ENCODE data around the gene OR7A10. TPM values are rescaled to one million over a fixed set of nuclear protein-coding genes. Genes with fewer than 3 reads are reported as not detected.

OR7A10 gene
- not detected in 2 replicates for total RNA-seq

DNA sequence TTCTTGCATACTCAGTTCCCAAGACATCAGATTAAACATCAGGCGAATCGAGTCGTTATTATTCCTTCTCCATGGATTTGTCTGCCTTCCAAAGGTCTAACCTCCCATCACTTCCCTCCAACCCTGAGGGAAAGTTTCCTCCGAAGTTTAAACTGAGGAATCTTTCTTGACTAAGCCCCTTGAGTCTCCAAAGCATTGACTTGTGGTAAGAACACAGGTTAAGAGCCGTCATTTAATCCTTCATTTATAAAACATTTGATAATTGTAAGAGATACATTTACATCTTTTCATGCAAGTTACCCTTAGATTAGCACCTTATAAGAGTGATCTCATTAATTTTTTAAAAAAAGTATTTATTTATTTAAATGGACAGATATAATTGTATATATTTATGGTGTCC is at the start of gene OR7A10:
OR7A10 (minus strand) TSS at position 101 of the 400 bp plus-strand sequence. CDS start 7,045 bp downstream, outside the sequence.
- no peak for DNase-seq (ENCODE audit: extremely low read depth, low read depth, low spot score)

DNA sequence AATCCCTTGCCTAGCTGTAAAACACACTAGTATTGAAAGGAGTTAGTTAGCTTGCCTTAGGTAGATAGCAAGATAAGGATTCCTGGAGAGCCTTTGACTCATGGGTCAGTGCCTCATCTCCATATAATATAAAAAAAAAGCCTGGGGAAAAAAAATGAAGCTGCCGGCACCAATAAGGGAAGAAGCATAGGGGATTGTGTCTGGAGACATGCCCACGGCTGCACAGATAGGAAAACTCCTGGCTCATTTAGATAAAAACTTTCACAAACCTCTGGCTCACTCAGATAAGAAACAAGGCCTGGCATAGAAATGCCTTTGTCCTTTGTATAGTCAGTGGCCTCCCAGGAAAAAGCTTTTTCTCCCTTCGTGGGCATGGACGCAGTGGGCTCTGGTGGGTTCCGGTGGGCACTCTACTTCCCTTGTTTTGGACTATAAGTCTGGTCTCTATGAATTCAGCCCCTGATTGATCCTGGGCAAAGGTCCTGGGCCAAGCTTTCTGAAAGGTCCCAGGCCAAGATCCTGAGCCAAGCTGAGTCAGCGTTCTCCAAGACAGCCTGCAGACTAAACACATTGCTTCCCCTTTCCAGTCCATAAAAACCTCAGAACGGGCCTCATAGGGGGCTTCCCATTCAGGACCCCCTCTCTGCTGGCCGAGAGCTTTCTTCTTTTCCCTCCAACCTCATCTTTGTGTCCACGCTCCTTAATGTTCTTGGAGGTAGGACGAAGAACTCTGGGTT is 42.1 kb upstream of the OR7A10 start:
- no peak for DNase-seq (ENCODE audit: extremely low read depth, low read depth, low spot score)

DNA sequence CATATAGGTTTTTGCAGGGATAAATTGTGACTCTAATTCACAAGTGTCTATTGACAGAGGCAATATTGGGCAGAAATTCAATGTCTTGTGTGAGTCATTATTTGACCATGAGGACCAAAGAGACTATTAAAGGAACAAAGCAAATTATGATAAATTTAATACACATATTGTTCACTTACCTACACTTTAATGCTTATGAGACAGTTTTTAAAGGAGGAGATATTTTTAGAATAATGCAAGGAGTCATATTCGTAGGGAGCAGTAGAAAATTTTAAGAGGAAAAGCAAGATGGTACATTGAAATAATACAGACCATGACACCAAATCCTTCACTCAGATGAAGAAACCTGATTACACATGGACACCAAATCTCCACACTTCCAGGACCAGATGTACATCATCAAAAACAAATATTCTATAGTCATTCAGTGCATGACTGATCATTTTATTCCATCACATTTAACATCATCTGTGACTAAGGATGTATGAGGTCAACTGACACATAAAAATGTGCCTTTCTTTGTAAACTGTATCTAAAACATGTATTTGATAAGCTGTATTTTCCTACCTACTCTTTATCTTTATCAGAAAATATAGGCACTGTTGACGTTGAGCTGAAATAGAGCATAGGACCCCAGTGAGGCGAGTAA is 41.4 kb upstream of the OR7A10 start:
- no peak for DNase-seq (ENCODE audit: extremely low read depth, low read depth, low spot score)

DNA sequence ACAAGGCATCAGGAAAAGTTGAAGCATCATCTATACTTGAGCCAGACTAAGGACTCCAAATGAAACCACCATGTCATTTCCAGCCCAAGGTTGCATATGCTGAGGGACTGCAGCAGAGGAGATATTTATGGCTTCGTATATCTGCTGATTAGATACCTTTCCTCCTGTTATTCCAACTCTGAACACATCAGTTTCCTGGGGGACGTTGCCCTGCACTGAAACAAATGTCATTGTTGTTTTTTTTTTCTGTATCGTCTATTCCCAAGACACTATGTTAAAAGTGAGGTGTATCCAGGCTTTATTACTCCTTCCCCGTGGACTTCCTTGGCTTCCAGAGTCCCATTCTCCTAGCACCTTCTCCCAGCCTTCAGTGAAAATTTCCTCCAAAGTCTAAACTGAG is 37.3 kb upstream of the OR7A10 start, which contains the start of gene OR7A17:
OR7A17 (minus strand) TSS at position 101 of the 400 bp plus-strand sequence. CDS start 4,777 bp downstream, outside the sequence.
- no peak for DNase-seq (ENCODE audit: extremely low read depth, low read depth, low spot score)

DNA sequence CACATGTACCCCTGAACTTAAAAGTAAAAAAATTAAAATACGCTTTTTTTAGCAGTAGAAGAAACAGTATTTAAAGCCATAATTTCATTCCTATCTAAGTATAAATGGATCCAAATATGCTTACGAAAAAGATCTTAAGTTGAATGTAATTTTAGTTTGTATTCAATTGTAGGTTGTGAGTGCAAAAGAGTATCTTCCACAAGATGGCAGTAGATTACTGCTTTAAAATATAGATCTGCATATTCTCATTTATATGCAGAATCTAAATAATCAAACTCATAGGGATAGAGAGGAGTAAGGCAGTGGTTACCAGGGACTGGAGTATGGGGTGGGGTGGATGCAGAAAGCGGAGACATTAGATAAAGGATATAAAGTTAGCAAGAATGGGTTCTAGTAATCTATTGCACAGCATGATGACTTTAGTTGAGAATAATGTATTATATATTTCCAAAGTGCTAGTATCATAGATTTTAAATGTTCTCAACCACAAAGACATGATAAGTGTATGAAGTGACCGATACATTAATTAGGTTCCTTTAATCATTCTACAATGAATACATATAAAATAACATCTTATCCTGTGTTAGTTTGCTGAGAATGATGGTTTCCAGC is 23.0 kb upstream of the OR7A10 start:
- no peak for DNase-seq (ENCODE audit: extremely low read depth, low read depth, low spot score)

DNA sequence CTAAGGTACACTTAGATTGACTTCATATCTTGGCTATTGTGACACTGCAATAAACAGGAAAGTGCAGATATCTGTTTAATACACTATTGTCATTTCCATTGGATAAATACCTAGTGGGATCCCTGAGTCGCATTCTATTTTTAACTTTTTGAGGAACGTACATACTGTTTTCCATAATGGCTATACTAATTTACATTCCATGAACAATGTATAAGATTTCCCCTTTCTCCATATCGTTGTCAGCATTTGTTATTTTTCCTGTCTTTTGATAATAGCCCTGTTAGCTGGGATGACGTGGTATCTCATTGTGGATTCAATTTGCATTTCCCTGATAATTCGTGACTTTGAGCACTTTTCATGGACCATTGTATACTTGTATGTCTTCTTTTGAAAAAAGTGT is 19.8 kb upstream of the OR7A10 start:
- DNase-seq (ENCODE audit: extremely low read depth, low read depth, low spot score), result no peak

DNA sequence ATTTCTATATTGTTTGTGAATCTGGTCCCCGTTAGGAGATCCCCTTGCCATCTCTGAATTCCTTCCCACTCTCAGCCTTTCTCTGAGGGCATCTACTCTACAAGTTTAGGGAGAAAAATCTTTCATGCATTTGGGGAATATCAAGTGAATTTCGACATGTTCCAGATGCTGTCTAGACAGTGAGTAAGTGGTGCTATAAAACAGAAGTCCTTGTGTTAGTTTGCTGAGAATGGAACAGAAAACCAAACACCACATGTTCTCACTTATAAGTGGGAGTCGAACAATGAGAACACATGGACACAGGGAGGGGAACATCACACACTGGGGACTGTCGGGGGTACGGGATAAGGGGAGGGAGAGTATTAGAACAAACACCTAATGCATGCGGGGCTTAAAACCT is 5.1 kb downstream of the OR7A10 start:
- no peak for DNase-seq (ENCODE audit: extremely low read depth, low read depth, low spot score)

DNA sequence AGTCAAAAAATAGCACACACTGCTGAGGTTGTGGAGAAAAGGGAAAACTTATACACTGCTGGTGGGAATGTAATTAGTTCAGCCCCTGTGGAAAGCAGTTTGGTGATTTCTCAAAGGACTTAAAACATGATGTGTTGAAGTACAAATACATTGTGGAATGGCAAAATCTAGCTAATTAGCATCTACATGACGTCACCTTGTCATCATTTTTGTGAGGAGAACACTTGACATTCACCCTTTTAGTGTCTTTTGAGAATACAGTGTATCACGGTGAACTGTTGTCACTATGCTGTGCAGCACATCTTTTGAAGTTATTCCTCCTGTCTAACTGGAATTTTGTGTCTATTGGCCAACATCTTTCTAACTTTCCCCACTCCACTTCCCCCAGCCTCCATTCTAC is 5.6 kb downstream of the OR7A10 start:
- no peak for DNase-seq (ENCODE audit: extremely low read depth, low read depth, low spot score)

DNA sequence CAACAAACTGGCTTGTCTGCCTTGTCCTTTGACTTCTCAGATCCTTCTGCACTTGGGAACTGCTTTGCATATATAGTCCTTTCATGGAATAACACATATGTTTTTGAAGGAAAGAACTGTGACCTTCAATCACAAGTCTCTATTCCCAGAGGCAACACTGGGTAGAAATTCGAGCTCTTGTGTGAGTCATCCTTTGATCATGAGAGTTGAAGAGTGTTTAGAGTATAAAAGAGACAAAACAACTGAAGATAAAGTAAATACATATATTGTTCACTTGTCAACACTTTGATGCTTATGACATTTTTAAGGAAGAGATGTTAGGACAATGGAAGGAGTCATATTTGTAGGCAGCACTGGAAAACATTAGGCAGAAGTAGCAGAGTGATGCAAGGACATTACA is 8.5 kb downstream of the OR7A10 start:
- no peak for DNase-seq (ENCODE audit: extremely low read depth, low read depth, low spot score)

DNA sequence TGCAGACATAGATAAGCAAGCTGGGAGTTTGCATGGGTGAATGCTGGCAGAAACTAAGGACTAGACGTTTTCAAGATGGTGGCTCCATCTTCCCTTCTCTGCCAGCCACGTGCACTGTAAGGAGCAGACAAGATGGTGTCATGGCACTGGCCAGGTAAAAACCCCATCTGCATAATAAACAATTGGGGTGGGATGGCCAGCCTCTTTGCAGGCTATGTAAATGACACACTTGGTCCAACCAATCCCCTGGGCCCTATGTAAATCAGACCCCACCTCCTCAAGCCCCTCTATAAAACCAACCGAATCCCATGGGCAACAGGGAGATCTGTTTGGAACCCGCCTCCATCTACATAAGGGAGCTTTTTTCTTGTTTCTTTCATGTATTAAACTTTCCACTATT is 11.3 kb downstream of the OR7A10 start:
- no peak for DNase-seq (ENCODE audit: extremely low read depth, low read depth, low spot score)

DNA sequence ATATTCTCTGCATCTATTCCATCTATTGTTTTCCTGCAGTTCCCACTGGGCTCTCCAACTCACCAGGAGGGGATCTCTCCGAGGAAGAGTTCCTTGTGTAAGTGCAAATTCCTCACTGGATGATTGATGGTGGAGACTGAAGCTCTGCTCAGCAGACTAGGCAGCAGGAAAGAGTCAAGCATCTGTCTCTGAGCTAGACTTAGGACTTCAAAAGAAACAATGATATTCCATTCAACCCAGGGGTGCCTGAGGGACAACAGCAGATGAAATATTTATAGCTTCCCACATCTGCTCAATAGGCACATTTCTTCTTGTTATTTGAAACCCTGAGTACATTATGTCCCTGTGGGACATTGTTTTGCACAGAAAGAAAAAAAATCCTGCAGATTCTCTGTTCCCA is 13.7 kb downstream of the OR7A10 start, which contains the start of the genes OR7A5 and OR7C1:
OR7A5 (minus strand) TSS at position 175 of the 400 bp plus-strand sequence. CDS start 6,944 bp downstream, outside the sequence.
OR7C1 (minus strand) TSS at position 175 of the 400 bp plus-strand sequence. CDS start 35,049 bp downstream, outside the sequence.
- DNase-seq (ENCODE audit: extremely low read depth, low read depth, low spot score), result no peak

DNA sequence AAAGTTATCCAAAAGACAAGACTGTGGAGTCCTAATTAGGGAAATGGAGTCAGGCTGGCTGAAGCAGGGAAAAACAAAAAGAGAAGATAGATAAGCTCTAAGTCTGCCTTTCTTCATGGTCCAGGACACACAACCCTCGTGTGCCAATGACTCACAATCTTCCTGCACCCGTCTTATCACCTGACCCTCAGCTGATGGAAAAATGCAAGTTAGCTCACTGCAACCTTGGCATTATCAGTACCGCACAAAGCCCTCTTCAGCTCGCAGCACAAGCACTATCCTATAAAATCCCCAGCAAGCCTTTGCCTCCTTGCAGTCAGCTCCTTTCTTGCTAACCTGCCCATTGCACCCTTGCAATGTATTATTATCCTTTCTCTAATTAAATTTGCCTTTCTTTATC is 18.0 kb downstream of the OR7A10 start:
- DNase-seq (ENCODE audit: extremely low read depth, low read depth, low spot score), result no peak

DNA sequence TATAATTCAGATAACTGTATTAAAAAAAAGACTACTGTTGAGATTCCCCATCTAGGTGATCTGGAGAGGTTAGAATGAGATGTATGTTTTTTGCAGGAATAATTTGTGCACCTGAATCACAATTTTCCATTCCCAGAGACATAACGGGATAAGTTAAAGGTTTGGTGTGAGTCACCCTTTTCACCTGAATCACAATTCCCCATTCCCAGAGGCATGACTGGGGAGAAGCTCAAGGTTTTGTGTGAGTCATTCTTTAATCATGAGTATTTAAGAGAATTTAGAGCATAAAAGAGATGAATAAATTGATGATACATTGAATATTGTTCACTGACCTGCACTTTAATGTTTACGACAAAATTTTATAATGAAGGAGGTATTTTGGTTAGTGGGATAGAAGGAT is 22.7 kb downstream of the OR7A10 start:
- DNase-seq (ENCODE audit: extremely low read depth, low read depth, low spot score), result no peak

DNA sequence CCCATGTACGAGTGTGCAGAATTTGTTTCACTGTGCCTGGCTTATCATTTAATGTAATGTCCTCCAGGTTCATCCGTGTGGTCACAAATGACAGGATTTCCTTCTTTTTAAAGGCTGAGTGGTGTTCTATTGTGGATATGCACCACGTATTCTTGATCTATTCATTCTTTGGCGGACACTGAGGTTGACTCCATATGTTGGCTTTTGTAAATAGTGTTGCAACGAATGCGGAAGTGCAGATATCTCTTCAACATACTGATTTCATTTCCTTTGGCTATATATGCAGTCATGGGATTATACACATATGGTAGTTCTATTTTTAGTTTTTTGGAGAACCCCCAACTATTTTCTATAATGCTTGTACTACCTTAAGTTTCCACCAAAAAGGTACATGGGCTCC is 26.8 kb downstream of the OR7A10 start:
- DNase-seq (ENCODE audit: extremely low read depth, low read depth, low spot score), result no peak

DNA sequence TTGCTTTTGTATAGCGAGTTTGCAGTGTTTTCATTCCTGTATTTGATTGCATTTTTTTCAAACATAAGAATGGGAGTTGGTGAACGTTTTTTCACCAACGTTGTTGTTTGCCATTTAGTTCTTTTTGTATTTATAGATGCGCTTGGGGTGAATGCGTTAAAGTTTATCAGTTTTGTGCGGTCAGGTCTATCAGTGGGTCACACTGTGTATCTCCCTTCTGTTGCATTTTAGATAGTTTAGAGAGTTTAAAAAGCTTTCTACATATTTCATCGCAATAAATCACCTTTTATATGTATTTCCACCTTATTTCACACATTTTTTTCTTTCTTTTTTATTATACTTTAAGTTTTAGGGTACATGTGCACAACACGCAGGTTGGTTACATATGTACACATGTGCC is 30.1 kb downstream of the OR7A10 start:
- DNase-seq (ENCODE audit: extremely low read depth, low read depth, low spot score), result no peak

DNA sequence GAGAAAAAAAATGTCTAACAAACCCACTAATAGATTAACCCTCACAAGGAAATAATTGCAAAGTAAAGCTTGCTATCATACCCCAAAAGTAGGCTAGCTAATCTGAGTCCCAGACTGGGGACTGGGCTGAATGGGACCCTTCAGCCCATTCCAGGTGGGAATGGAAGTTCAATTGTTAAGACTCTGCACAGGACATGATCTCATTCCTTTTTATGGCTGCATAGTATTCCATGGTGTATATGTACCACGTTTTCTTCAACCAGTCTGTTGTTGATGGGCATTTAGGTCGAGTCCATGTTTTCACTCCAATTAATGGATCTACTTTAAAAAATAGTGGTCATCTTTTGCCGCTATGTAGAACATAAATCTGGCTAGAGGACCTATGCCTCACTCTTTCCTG is 31.7 kb downstream of the OR7A10 start:
- no peak for DNase-seq (ENCODE audit: extremely low read depth, low read depth, low spot score)

DNA sequence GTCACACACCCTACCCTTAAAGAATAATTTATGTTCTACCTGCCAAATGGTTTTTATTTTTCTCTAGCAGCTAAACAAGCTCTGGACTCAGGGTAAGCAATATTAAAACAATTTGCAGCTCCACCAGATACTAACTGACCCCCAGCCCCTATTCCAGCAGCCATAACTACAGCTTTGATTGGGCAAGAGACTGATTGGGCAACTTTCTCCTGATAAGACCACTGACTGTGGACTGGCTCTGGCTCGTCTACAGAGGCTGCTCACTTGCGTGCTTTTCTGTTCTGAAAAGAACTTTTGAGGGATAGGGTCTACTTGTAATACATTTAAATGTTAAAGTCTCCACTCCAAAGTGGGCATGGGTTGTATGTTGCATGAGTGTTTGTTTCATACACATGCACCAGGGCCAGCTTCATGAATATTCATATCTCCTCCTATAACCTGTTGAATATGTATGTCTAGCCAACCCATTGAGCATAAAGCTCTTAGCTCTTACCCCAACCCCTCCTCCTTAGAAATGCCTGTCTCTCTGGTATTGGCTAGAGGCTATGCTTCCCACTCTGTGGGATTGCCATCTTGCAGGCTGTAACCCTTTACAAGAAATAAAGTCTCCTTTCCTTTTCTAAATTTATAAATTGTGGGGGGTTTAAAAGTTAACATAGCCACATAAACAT is 33.6 kb downstream of the OR7A10 start:
- DNase-seq (ENCODE audit: extremely low read depth, low read depth, low spot score), result no peak

DNA sequence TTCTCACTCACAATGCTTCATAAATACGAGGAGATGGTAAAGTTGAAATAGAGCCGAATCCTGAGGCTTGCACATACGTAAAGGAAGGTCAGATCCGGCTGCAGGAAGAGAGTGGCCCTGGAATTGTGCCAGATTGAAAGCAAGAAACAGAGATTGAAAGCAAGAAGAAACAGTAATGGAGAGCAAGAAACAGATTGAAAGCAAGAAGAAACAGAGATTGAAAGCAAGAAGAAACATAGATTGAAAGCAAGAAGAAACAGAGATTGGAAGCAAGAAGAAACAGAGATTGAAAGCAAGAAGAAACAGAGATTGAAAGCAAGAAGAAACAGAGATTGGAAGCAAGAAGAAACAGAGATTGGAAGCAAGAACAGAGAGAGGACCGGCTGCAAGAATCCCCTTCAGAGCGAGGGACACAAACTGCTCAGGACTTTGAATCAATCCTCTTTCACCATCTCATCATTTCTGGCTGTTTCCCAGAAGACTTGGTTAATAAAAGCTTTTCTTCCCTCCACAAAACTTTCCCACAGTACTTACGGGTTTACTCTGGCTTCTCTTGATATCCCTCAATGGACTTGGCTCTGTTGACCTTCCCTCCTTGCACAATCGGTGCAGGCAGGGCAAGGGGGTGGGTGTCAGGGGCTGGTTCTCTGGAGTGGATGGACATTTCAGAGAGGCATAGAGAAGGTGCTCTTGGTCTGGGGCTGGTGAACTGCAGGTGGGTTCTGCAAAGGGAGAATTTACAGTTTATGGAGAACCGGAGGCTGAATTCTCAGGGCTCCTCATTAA is 39.3 kb downstream of the OR7A10 start:
- no peak for DNase-seq (ENCODE audit: extremely low read depth, low read depth, low spot score)

DNA sequence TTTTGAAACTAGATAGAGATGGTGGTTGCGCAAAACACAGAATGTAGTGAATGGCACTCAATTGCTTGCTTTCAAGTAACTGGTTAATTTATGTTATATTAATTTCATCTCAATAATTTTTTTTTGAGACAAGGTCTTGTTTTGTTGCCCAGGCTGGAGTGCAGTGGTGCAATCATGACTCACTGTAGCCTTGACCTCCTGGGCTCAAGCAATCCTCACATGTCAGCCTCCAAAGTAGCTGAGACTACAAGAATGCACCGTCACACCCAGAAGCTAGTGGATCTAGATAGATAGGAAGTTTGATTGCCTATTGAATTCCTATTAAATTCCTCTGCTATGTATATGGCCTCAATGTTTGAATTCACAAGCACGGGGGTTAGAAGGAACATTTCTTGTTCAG is 44.0 kb downstream of the OR7A10 start:
- DNase-seq (ENCODE audit: extremely low read depth, low read depth, low spot score), result no peak

DNA sequence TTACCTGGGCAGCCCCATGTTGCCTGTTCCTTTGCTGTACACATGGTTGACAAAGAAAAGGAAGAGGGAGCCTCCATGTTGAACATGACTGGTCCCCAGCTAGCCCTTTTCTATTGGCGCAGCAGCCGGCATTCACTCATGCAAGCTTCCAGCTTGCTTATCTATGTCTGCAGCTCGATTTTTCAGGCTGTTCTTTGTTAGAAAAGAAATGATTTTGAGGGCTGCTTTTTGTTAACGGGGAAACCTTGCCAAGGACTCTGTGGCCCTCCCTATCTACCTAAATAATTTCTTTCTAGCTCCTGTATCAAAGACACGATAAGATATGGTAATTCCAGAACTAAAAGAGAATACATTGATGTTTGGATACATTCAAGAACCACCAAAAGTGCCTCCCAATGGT is 50.0 kb downstream of the OR7A10 start:
- no peak for DNase-seq (ENCODE audit: extremely low read depth, low read depth, low spot score)
